GM19395 (cell line): ENCODE data around the gene PTPRM.

Experiments used
- ATAC-seq: cut with Tn5 transposase; IDR thresholded peaks from one replicate; pipeline ENCODE4 v1.9.1; 2021; ENCODE audit warnings: mild to moderate bottlenecking, moderate library complexity; ENCODE audit not compliant: unreplicated experiment

The PTPRM gene

GRCh38 chr18:7598167-7599047 lies 31.3 kb downstream of the PTPRM start:
- ATAC-seq: no peak

GRCh38 chr18:7600036-7600435 lies 32.9 kb downstream of the PTPRM start:
- ATAC-seq: no peak

GRCh38 chr18:7600528-7601245 lies 33.6 kb downstream of the PTPRM start:
- ATAC-seq: no peak

GRCh38 chr18:7601246-7601615 lies 34.1 kb downstream of the PTPRM start:
- ATAC-seq: no peak

- ATAC-seq: no peak
These were observed 34.8 kb downstream of the PTPRM start for GRCh38 chr18:7601936-7602335.

- ATAC-seq: no peak
These were observed 36.3 kb downstream of the PTPRM start for GRCh38 chr18:7603259-7604000.

- no peak for ATAC-seq
These were observed 37.2 kb downstream of the PTPRM start for GRCh38 chr18:7604361-7604760.

- no peak for ATAC-seq
These were observed 38.6 kb downstream of the PTPRM start for GRCh38 chr18:7605705-7606104.

GRCh38 chr18:7607540-7608173 lies 40.5 kb downstream of the PTPRM start:
- ATAC-seq: no peak

- no peak for ATAC-seq
These were observed 41.0 kb downstream of the PTPRM start for GRCh38 chr18:7608174-7608550.

- no peak for ATAC-seq
These were observed 41.7 kb downstream of the PTPRM start for GRCh38 chr18:7608781-7609201.

GRCh38 chr18:7609617-7610016 lies 42.5 kb downstream of the PTPRM start:
- ATAC-seq: no peak

- no peak for ATAC-seq
These were observed 46.9 kb downstream of the PTPRM start for GRCh38 chr18:7614042-7614441.

- no peak for ATAC-seq
These were observed 48.7 kb downstream of the PTPRM start for GRCh38 chr18:7615840-7616239.

GRCh38 chr18:7616661-7617060 lies 49.5 kb downstream of the PTPRM start:
- ATAC-seq: no peak

- ATAC-seq: no peak
These were observed 50.8 kb downstream of the PTPRM start for GRCh38 chr18:7617738-7618422.

- ATAC-seq: no peak
These were observed 51.9 kb downstream of the PTPRM start for GRCh38 chr18:7618891-7619442.

- no peak for ATAC-seq
These were observed 52.6 kb downstream of the PTPRM start for GRCh38 chr18:7619676-7620075.

GRCh38 chr18:7622721-7623120 lies 55.6 kb downstream of the PTPRM start:
- no peak for ATAC-seq

GRCh38 chr18:7623681-7624080 lies 56.6 kb downstream of the PTPRM start:
- ATAC-seq: no peak
